H9 (cell line): Measurements from ENCODE around the gene PLEKHN1. TPM values are rescaled to one million over a fixed set of nuclear protein-coding genes. Genes with fewer than 3 reads are reported as not detected.

ENCODE experiments used
- DNase-seq: peaks from one replicate; pipeline ENCODE4 v3.0.0-alpha.2; 2017
- H2AFZ ChIP-seq: one replicate; pipeline ENCODE4 v1.6.1; 2013; ENCODE audit warnings: mild to moderate bottlenecking, low read length, control low read depth, moderate library complexity
- H2AK5ac ChIP-seq: 2 replicates; pipeline ENCODE4 v1.6.1; 2013; ENCODE audit warnings: low read length, control low read depth, mixed read lengths; ENCODE audit not compliant: insufficient read length
- H2BK120ac ChIP-seq: one replicate; pipeline ENCODE4 v1.6.1; 2013; ENCODE audit warnings: low read depth, mild to moderate bottlenecking, low read length, control low read depth, inconsistent platforms; ENCODE audit not compliant: poor library complexity, severe bottlenecking
- H2BK12ac ChIP-seq: 2 replicates; pipeline ENCODE4 v1.6.1; 2013; ENCODE audit warnings: low read length, control low read depth, mixed read lengths, low read depth; ENCODE audit not compliant: insufficient read length
- H2BK15ac ChIP-seq: 2 replicates; pipeline ENCODE4 v1.6.1; 2013; ENCODE audit warnings: low read depth, low read length, control low read depth
- H2BK20ac ChIP-seq: one replicate; pipeline ENCODE4 v1.6.1; 2013; ENCODE audit warnings: low read depth, mild to moderate bottlenecking, low read length, control low read depth, inconsistent platforms; ENCODE audit not compliant: poor library complexity, severe bottlenecking
- H2BK5ac ChIP-seq: 2 replicates; pipeline ENCODE4 v1.6.1; 2013; ENCODE audit warnings: low read length, control low read depth, mixed read lengths; ENCODE audit not compliant: insufficient read length
- H3K14ac ChIP-seq: 2 replicates; pipeline ENCODE4 v1.6.1; 2013; ENCODE audit warnings: low read length, control low read depth; ENCODE audit not compliant: insufficient read depth
- H3K18ac ChIP-seq: 2 replicates; pipeline ENCODE4 v1.6.1; 2013; ENCODE audit warnings: low read depth, mild to moderate bottlenecking, mixed read lengths, low read length, control low read depth; ENCODE audit not compliant: insufficient read length
- H3K23ac ChIP-seq: 2 replicates; pipeline ENCODE4 v1.6.1; 2013; ENCODE audit warnings: low read length, control low read depth, mixed read lengths, low read depth; ENCODE audit not compliant: insufficient read length
- H3K23me2 ChIP-seq: 2 replicates; pipeline ENCODE4 v1.6.1; 2013; ENCODE audit warnings: low read depth, mild to moderate bottlenecking, mixed read lengths, low read length, control low read depth; ENCODE audit not compliant: insufficient read length, poor library complexity, severe bottlenecking
- H3K27ac ChIP-seq: 2 replicates; pipeline ENCODE4 v1.5.1; 2013; ENCODE audit warnings: low read length, control low read depth, mixed read lengths, low read depth; ENCODE audit not compliant: insufficient read length
- H3K27me3 ChIP-seq: 2 replicates; pipeline ENCODE4 v1.6.1; 2013; ENCODE audit warnings: low read length, control low read depth, inconsistent platforms; ENCODE audit not compliant: insufficient read depth
- H3K4ac ChIP-seq: 2 replicates; pipeline ENCODE4 v1.6.1; 2013; ENCODE audit warnings: low read depth, mild to moderate bottlenecking, control low read depth, inconsistent platforms, low read length, moderate library complexity
- H3K4me1 ChIP-seq: 2 replicates; pipeline ENCODE4 v1.6.1; 2013; ENCODE audit warnings: low read length, control low read depth, inconsistent platforms; ENCODE audit not compliant: insufficient read depth
- H3K4me2 ChIP-seq: 2 replicates; pipeline ENCODE4 v1.6.1; 2013; ENCODE audit warnings: low read length, control low read depth, mixed read lengths; ENCODE audit not compliant: insufficient read length, insufficient read depth
- H3K56ac ChIP-seq: 2 replicates; pipeline ENCODE4 v1.6.1; 2013; ENCODE audit warnings: low read depth, mild to moderate bottlenecking, mixed read lengths, low read length, control low read depth; ENCODE audit not compliant: insufficient read length
- H3K79me1 ChIP-seq: 2 replicates; pipeline ENCODE4 v1.6.1; 2013; ENCODE audit warnings: low read depth, mild to moderate bottlenecking, moderate library complexity, low read length, control low read depth, inconsistent platforms; ENCODE audit not compliant: insufficient read depth, poor library complexity, severe bottlenecking
- H3K79me2 ChIP-seq: 2 replicates; pipeline ENCODE4 v1.6.1; 2013; ENCODE audit warnings: low read length, control low read depth, inconsistent platforms; ENCODE audit not compliant: insufficient read depth
- H3K9ac ChIP-seq: 2 replicates; pipeline ENCODE4 v1.6.1; 2013; ENCODE audit warnings: low read length, control low read depth, mixed read lengths; ENCODE audit not compliant: insufficient read length; ENCODE audit errors: extremely low read depth
- H3K9me3 ChIP-seq: one replicate; pipeline ENCODE4 v1.6.1; 2013; ENCODE audit warnings: low read depth, low read length, inconsistent platforms; ENCODE audit not compliant: control insufficient read depth
- H3T11ph ChIP-seq: one replicate; pipeline ENCODE4 v1.6.1; 2013; ENCODE audit warnings: mild to moderate bottlenecking, low read length, control low read depth, inconsistent platforms
- H4K20me1 ChIP-seq: one replicate; pipeline ENCODE4 v1.6.1; 2013; ENCODE audit not compliant: control insufficient read depth, insufficient read length, insufficient read depth
- H4K5ac ChIP-seq: 2 replicates; pipeline ENCODE4 v1.6.1; 2013; ENCODE audit warnings: low read depth, mild to moderate bottlenecking, mixed read lengths, low read length, control low read depth; ENCODE audit not compliant: insufficient read length
- H4K8ac ChIP-seq: replicated peaks from 2 replicates; pipeline ENCODE4 v1.6.1; 2013; ENCODE audit warnings: low read length, control low read depth, mixed read lengths, low read depth; ENCODE audit not compliant: insufficient read length
- H4K91ac ChIP-seq: 2 replicates; pipeline ENCODE4 v1.6.1; 2013; ENCODE audit warnings: low read depth, mild to moderate bottlenecking, moderate library complexity, mixed read lengths, low read length, control low read depth; ENCODE audit not compliant: insufficient read length
- H3K27ac Mint-ChIP-seq, 3 experiments: 2 replicates in 2 of 3; 3 replicates in 1 of 3; pipeline ENCODE4 v1.8.0; 2020 to 2021; ENCODE audit warnings: mixed read lengths in 3 of 3, mild to moderate bottlenecking in 1 of 3, moderate library complexity in 1 of 3
- H3K27me3 Mint-ChIP-seq: 2 replicates; pipeline ENCODE4 v1.8.0; 2021; ENCODE audit warnings: low read depth, mild to moderate bottlenecking, moderate library complexity, mixed read lengths
- H3K36me3 Mint-ChIP-seq, 3 experiments: 2 replicates in 2 of 3; 3 replicates in 1 of 3; pipeline ENCODE4 v1.8.0; 2020 to 2021; ENCODE audit warnings: low read depth in 3 of 3, mixed read lengths in 3 of 3; ENCODE audit not compliant: insufficient read depth in 1 of 3
- H3K4me1 Mint-ChIP-seq, 2 experiments: 2 replicates each; pipeline ENCODE4 v1.8.0; 2020; ENCODE audit warnings: mixed read lengths in 2 of 2
- H3K4me3 Mint-ChIP-seq, 2 experiments: 2 replicates in 1 of 2; 3 replicates in 1 of 2; pipeline ENCODE4 v1.8.0; 2020 to 2021; ENCODE audit warnings: mild to moderate bottlenecking in 2 of 2, mixed read lengths in 2 of 2, moderate library complexity in 1 of 2
- H3K9me3 Mint-ChIP-seq, 2 experiments: 2 replicates in 1 of 2; 3 replicates in 1 of 2; pipeline ENCODE4 v1.8.0; 2020; ENCODE audit warnings: mild to moderate bottlenecking in 2 of 2, mixed read lengths in 2 of 2, moderate library complexity in 1 of 2
- CTCF ChIP-seq: fragments of 200-600 bp; sonication (generic); conservative IDR thresholded peaks from 3 replicates; pipeline ENCODE4 v1.8.0; 2021; ENCODE audit warnings: antibody characterized with exemption, mild to moderate bottlenecking
- WGBS: extraction: QIAGEN DNeasy Blood & Tissue Kit; methylation state at CpG from one replicate; pipeline ENCODE4 v1.1.7; 2013; ENCODE audit warnings: missing lambda C conversion rate, low lambda C conversion rate, mixed read lengths; ENCODE audit not compliant: insufficient read length; ENCODE audit errors: extremely low coverage; 5-methylcytosine and 5-hydroxymethylcytosine counted together
- total RNA-seq: library from RNA; stranded (reverse); gene quantifications from 2 replicates; pipeline ENCODE4 v1.2.1, GENCODE V29; 2021

The PLEKHN1 gene
- total RNA-seq, 1 experiment from 2014 or later = 3.0 TPM

- no peak overlapping the region for H3K18ac ChIP-seq
- H3K9me3 ChIP-seq = no peaks in the 10 kb centered on the region
- no peak overlapping the region for H3K27ac ChIP-seq
- TF ChIP-seq CTCF = no peak
- H3K23me2 ChIP-seq = peaks cover 7% of the 10 kb centered on the region
- H2BK120ac ChIP-seq = no peak overlapping the region
- peaks cover 77% of the 10 kb centered on the region for H3K27me3 ChIP-seq
- no peaks in the 10 kb centered on the region for H3K4me1 ChIP-seq
- H2BK12ac ChIP-seq = no peak overlapping the region
- H3K9me3 Mint-ChIP-seq = peaks cover 0 to 6% of the 10 kb centered on the region in 2 experiments; a peak in 2 of 5 replicates
- peaks cover 90% of the 10 kb centered on the region for H3K27me3 Mint-ChIP-seq
- H3K79me1 ChIP-seq = no peaks in the 10 kb centered on the region
- H2BK5ac ChIP-seq = no peak overlapping the region
- H3K36me3 Mint-ChIP-seq = peaks cover 0 to 3% (median 0%) of the 10 kb centered on the region in 3 experiments; a peak in 2 of 7 replicates
- no peak overlapping the region for H3K4me3 Mint-ChIP-seq
- no peak overlapping the region for H3K14ac ChIP-seq
- H3K4me1 Mint-ChIP-seq = peaks cover 12 to 27% of the 10 kb centered on the region in 2 experiments
- H3K9ac ChIP-seq = no peak overlapping the region
- WGBS = no CpG with 5 or more reads among the region's 9 CpGs
- H2BK20ac ChIP-seq = no peak overlapping the region
- no peak for DNase-seq
- no peak overlapping the region for H4K5ac ChIP-seq
- no peak overlapping the region for H3K27ac Mint-ChIP-seq
- no peak overlapping the region for H4K8ac ChIP-seq
- H3K23ac ChIP-seq = no peak overlapping the region
- H3K56ac ChIP-seq = no peak overlapping the region
- peaks cover 10% of the 10 kb centered on the region for H4K20me1 ChIP-seq
- no peak overlapping the region for H3T11ph ChIP-seq
- H3K4ac ChIP-seq = no peak overlapping the region
- no peak overlapping the region for H3K4me2 ChIP-seq
- H4K91ac ChIP-seq = no peak overlapping the region
- H3K79me2 ChIP-seq = no peaks in the 10 kb centered on the region
- H2AFZ ChIP-seq = no peak overlapping the region
- no peak overlapping the region for H2AK5ac ChIP-seq
- H2BK15ac ChIP-seq = no peak overlapping the region
These were observed 39.0 kb upstream of the PLEKHN1 start for GRCh38 chr1:927234-927633.
